ENCODE results near the gene GLI3.

GLI3 gene

DNA sequence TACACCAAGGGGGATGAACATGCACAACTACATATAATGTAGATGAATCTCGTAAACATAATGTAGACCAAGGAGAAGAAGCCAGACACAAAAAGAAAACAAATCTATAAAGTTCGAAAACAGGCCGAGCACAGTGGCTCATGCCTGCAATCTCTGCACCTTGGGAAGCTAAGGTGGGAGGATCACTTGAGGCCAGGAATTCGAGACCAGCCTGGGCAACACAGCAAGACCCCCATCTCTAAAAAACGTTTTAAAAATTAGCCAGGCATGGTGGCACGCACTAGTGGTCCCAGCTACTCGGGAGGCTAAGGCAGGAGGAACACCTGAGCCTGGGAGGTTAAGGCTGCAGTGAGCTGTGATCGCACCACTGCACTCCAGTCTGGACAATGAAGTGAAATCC, 68.5 kb downstream of the GLI3 start:
- in situ Hi-C loops (cut with MboI; ENCODE audit: low pct_unique_long_range_greater_than_20kb, low sequenced_read_pairs, unreplicated experiment): no loop called here
- TF ChIP-seq, protein P1, sequence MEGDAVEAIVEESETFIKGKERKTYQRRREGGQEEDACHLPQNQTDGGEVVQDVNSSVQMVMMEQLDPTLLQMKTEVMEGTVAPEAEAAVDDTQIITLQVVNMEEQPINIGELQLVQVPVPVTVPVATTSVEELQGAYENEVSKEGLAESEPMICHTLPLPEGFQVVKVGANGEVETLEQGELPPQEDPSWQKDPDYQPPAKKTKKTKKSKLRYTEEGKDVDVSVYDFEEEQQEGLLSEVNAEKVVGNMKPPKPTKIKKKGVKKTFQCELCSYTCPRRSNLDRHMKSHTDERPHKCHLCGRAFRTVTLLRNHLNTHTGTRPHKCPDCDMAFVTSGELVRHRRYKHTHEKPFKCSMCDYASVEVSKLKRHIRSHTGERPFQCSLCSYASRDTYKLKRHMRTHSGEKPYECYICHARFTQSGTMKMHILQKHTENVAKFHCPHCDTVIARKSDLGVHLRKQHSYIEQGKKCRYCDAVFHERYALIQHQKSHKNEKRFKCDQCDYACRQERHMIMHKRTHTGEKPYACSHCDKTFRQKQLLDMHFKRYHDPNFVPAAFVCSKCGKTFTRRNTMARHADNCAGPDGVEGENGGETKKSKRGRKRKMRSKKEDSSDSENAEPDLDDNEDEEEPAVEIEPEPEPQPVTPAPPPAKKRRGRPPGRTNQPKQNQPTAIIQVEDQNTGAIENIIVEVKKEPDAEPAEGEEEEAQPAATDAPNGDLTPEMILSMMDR (IDR thresholded peaks at IDR 0.05; ENCODE audit: extremely low read depth, insufficient read depth, missing control alignments): no peak
- DNase-seq (ENCODE audit: low spot score): no peak

DNA sequence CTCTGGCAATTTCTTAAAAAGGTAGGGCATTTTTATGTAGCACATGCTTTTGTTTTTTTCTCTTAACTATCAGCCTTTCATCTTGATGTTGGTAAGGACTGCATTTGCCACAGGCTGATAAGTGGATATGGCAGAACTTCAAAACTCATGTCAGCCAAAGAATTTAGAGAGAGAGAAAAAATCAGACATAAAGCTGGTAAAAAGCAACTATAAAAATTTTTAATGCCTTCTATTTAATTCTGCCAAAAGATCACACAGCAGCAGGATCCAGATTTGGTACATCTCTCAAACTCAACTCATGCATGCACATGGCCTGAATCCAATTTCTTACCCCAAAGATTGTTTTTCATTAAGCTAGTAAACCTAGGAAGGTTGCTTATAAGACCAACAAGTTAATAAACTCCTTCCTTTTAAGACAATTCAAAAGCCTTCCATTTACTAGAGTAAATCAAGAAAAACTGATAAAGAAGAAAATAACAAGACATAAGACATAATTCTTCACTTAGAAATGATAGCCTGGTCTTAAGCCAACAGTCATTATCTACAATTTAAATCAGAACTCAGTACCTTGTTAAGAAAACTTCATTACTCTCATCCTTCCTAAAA, 69.3 kb downstream of the GLI3 start:
- no peak for DNase-seq (ENCODE audit: low spot score)
- in situ Hi-C loops (cut with MboI; ENCODE audit: low pct_unique_long_range_greater_than_20kb, low sequenced_read_pairs, unreplicated experiment): no loop called here
- TF ChIP-seq, protein P1 (IDR thresholded peaks at IDR 0.05; ENCODE audit: extremely low read depth, insufficient read depth, missing control alignments): no peak

- in situ Hi-C loops (cut with MboI; ENCODE audit: low pct_unique_long_range_greater_than_20kb, low sequenced_read_pairs, unreplicated experiment): no loop called here
- DNase-seq (ENCODE audit: low spot score): no peak
- TF ChIP-seq, protein P1 (IDR thresholded peaks at IDR 0.05; ENCODE audit: extremely low read depth, insufficient read depth, missing control alignments): no peak
These were observed 69.8 kb downstream of the GLI3 start for GRCh38 chr7:42167206-42167605.

DNA sequence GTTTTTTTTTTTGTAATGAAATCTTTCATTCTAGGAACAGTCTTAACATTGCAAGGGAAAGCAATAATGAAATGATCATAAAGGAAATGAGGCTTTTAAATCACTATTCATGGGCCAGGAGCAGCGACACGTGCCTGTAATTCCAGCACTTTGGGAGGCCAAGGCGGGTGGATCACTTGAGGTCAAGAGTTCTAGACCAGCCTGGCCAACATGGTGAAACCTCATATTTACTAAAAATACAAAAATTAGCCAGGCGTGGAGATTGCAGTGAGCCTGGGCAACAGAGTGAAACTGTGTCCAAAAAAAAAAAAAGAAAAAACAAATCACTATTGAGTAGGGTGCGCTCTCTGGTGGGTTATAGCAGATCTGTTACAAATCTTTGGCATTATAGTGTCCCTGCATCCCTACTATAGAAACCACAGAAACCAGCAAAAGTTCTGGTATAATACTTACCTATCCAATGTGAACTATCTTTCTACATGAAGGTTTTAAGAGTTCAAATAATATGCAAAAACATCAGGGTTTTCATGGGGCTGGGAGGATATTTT, 72.1 kb downstream of the GLI3 start:
- in situ Hi-C loops (cut with MboI; ENCODE audit: low pct_unique_long_range_greater_than_20kb, low sequenced_read_pairs, unreplicated experiment): no loop called here
- TF ChIP-seq, protein P1 (IDR thresholded peaks at IDR 0.05; ENCODE audit: extremely low read depth, insufficient read depth, missing control alignments): no peak
- DNase-seq (ENCODE audit: low spot score): no peak

DNA sequence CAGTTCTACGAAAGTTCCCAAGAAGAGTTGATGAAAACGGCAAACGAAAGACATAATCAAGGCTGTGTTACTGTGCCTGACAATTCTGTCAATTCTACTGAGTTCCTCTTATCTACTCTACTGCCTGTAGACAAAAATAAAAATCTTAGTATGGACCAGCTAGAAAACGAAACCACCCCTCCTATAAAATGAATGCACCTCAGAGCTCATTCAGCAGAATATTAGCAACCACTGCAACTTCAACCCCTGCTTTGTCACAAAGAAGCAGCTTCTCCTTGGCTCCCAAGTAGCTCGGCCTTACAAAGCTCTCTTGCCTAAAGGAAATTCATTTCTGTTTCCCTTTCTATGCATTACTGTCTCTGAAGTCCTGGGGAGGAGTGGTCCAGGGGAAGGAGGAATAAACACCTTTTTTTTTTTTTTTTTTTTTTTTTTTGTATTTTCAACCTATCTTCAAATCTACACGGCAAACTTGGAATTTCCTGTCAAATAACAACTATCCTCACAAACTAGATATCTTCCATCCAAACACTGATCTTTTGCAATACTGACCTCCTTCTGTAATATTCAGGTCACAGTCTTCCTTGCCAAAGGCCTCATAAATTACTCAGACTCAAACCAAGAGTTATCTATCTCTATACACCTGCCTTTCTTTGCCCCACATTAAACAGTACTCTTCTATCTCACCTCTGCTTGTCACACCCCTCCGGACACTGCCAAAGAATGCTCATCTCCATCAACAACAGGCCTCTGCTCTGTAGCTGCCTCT, 74.3 kb downstream of the GLI3 start:
- TF ChIP-seq, protein P1 (IDR thresholded peaks at IDR 0.05; ENCODE audit: extremely low read depth, insufficient read depth, missing control alignments): no peak
- in situ Hi-C loops (cut with MboI; ENCODE audit: low pct_unique_long_range_greater_than_20kb, low sequenced_read_pairs, unreplicated experiment): no loop called here
- DNase-seq (ENCODE audit: low spot score): no peak

GRCh38 chr7:42161719-42162118, 75.3 kb downstream of the GLI3 start:
- TF ChIP-seq, protein P1 (IDR thresholded peaks at IDR 0.05; ENCODE audit: extremely low read depth, insufficient read depth, missing control alignments): no peak
- no peak for DNase-seq (ENCODE audit: low spot score)
- in situ Hi-C loops (cut with MboI; ENCODE audit: low pct_unique_long_range_greater_than_20kb, low sequenced_read_pairs, unreplicated experiment): no loop called here

Measured in GM13977 (cell line).